Measurements from ENCODE around the gene PSTK. TPM values are rescaled to one million over a fixed set of nuclear protein-coding genes. Genes with fewer than 3 reads are reported as not detected.

The PSTK gene
- total and polyA plus RNA-seq, 2 of the 13 experiments (the other 11 are each of a cell fraction or from before 2014, with no cell fraction given): 8.2 to 9.3 TPM

DNA sequence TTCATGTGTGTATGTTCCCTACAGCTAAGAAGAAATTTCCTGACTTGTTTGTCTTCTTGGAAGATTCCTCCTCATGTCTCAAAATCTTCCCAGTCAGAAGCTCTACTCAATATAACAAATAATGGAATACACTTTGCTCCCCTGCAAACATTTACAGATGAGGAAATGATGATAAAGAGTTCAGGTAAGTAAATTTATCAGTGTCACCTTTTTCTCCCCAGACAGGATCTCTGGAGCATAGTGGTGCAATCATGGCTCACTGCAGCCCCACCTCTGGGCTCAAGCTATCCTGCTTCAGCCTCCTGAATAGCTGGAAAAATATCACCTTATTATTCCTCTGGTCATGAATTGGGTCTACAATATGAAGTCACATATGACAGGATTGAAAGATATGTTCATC lies 54.1 kb downstream of the PSTK start (continued):
- TF ChIP-seq REST (IDR thresholded peaks at IDR 0.05; ENCODE audit: borderline replicate concordance in 1 of 2, low read depth in 1 of 2, low read length in 2 of 2) (0 out of 4 replicates have a peak, but pooled peaks of 1 of the 2 experiments have one; percentile 18), CEBPB (IDR thresholded peaks at IDR 0.05; ENCODE audit: borderline replicate concordance, low read depth, low read length) (peak; percentile 44; the same call in 1 of the 2 replicates), MAF1 (CRISPR knock-in tag; IDR thresholded peaks at IDR 0.05; ENCODE audit: borderline replicate concordance) (no peak), NFATC3 (CRISPR knock-in tag; IDR thresholded peaks at IDR 0.05) (no peak), SAP130 (CRISPR knock-in tag; IDR thresholded peaks at IDR 0.05; ENCODE audit: low read depth) (peak; percentile 27; the same call in 1 of the 2 replicates), ZNF740 (CRISPR knock-in tag; IDR thresholded peaks at IDR 0.05) (no peak), ZNF33A (CRISPR knock-in tag; IDR thresholded peaks at IDR 0.05; ENCODE audit: borderline replicate concordance) (no peak), MEIS2 (CRISPR knock-in tag; IDR thresholded peaks at IDR 0.05) (0 out of 2 replicates have a peak, but pooled peaks have one; percentile 24), TBX2 (CRISPR knock-in tag; IDR thresholded peaks at IDR 0.05; ENCODE audit: borderline replicate concordance) (peak; percentile 46; the same call in 1 of the 2 replicates), CENPBD1 (CRISPR knock-in tag; IDR thresholded peaks at IDR 0.05; ENCODE audit: borderline replicate concordance, low read depth) (no peak), ZNF574 (CRISPR knock-in tag; IDR thresholded peaks at IDR 0.05) (no peak), HDAC2 (CRISPR knock-in tag; IDR thresholded peaks at IDR 0.05) (no peak), PPARG (CRISPR knock-in tag; conservative IDR thresholded peaks at IDR 0.05) (0 out of 2 replicates have a peak, but pooled peaks have one; percentile 12), ZNF30 (CRISPR knock-in tag; IDR thresholded peaks at IDR 0.05) (no peak)
- TF ChIP-seq, protein P1, sequence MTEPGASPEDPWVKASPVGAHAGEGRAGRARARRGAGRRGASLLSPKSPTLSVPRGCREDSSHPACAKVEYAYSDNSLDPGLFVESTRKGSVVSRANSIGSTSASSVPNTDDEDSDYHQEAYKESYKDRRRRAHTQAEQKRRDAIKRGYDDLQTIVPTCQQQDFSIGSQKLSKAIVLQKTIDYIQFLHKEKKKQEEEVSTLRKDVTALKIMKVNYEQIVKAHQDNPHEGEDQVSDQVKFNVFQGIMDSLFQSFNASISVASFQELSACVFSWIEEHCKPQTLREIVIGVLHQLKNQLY (CRISPR knock-in tag; IDR thresholded peaks at IDR 0.05): no peak
- TF ChIP-seq, protein P2, sequence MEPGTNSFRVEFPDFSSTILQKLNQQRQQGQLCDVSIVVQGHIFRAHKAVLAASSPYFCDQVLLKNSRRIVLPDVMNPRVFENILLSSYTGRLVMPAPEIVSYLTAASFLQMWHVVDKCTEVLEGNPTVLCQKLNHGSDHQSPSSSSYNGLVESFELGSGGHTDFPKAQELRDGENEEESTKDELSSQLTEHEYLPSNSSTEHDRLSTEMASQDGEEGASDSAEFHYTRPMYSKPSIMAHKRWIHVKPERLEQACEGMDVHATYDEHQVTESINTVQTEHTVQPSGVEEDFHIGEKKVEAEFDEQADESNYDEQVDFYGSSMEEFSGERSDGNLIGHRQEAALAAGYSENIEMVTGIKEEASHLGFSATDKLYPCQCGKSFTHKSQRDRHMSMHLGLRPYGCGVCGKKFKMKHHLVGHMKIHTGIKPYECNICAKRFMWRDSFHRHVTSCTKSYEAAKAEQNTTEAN (CRISPR knock-in tag; conservative IDR thresholded peaks at IDR 0.05): 0 out of 2 replicates have a peak, but pooled peaks have one; percentile 35
